Panc1 (cell line): ENCODE results near the gene METTL1. TPM values are rescaled to one million over a fixed set of nuclear protein-coding genes. Genes with fewer than 3 reads are reported as not detected.
A peak's percentile ranks its signal among the peaks of the same experiment; 100 is the strongest.

Source experiments
- ATAC-seq: fragments of 200-7000 bp; cut with Tn5 transposase; 2 replicates; pipeline ENCODE4 v1.9.1; 2020; ENCODE audit warnings: mild to moderate bottlenecking, moderate library complexity
- BruUV-seq: library from RNA; stranded (reverse); fragments of 400-500 nt; replicated peaks from 2 replicates; lab custom pipeline; 2021; lab: Mats Ljungman, UMichigan
- CTCF ChIA-PET: fragments of 300-600 bp; sonication (Branson Sonifier 250); formaldehyde crosslinking; loops from one replicate; lab custom pipeline; 2022; ENCODE audit warnings: antibody characterized with exemption; lab: Charles Lee
- POLR2A ChIA-PET: fragments of 300-600 bp; sonication (Branson Sonifier 250); formaldehyde crosslinking; loops from one replicate; lab custom pipeline; 2022; ENCODE audit warnings: antibody characterized with exemption; lab: Charles Lee
- DNase-seq: peaks from one replicate; pipeline ENCODE4 v3.0.0-alpha.2; 2010; ENCODE audit warnings: low read depth, low spot score
- H3K27ac ChIP-seq: 2 replicates; pipeline ENCODE4 v1.5.1; 2011; ENCODE audit warnings: mild to moderate bottlenecking, low read length, inconsistent platforms
- H3K27me3 ChIP-seq: fragments of 200-500 bp; sonication (Bioruptor generic); 2 replicates; pipeline ENCODE4 v1.6.0; 2014; ENCODE audit warnings: low read length, inconsistent platforms; ENCODE audit not compliant: control insufficient read depth, insufficient read depth
- H3K36me3 ChIP-seq: fragments of 200-500 bp; sonication (Bioruptor generic); 2 replicates; pipeline ENCODE4 v1.5.1; 2014; ENCODE audit warnings: inconsistent platforms, mild to moderate bottlenecking, low read length, moderate library complexity; ENCODE audit not compliant: control insufficient read depth, insufficient read depth
- H3K4me1 ChIP-seq: 2 replicates; pipeline ENCODE4 v1.5.1; 2011; ENCODE audit warnings: inconsistent platforms, mild to moderate bottlenecking, low read length, moderate library complexity; ENCODE audit not compliant: control insufficient read depth, insufficient read depth
- H3K4me3 ChIP-seq, 2 experiments: 2 replicates each; pipeline ENCODE4 v1.5.1; 2011 to 2012; ENCODE audit warnings: low read depth in 2 of 2, low read length in 2 of 2, mild to moderate bottlenecking in 2 of 2, inconsistent platforms in 1 of 2, moderate library complexity in 1 of 2
- H3K9me3 ChIP-seq: fragments of 200-500 bp; sonication (Bioruptor generic); 2 replicates; pipeline ENCODE4 v1.5.1; 2014; ENCODE audit warnings: low read depth, mild to moderate bottlenecking, inconsistent platforms, low read length, moderate library complexity; ENCODE audit not compliant: control insufficient read depth, insufficient read depth
- CTCF ChIP-seq: fragments of 450-650 bp; IDR thresholded peaks from 2 replicates; pipeline ENCODE4 v1.5.1; 2017; ENCODE audit warnings: mild to moderate bottlenecking
- POLR2AphosphoS5 ChIP-seq: IDR thresholded peaks from 2 replicates; pipeline ENCODE4 v1.6.1; 2012; ENCODE audit warnings: mild to moderate bottlenecking, low read depth, low read length, moderate library complexity
- REST ChIP-seq, 2 experiments: IDR thresholded peaks; 2 replicates each; pipeline ENCODE4 v1.6.1; 2011 to 2012; ENCODE audit warnings: low read depth in 2 of 2, control low read depth in 1 of 2, low read length in 1 of 2, mild to moderate bottlenecking in 1 of 2, moderate library complexity in 1 of 2; ENCODE audit not compliant: insufficient read depth in 1 of 2
- SIN3A ChIP-seq: IDR thresholded peaks from 2 replicates; pipeline ENCODE4 v1.6.1; 2012; ENCODE audit warnings: low read depth, mild to moderate bottlenecking, low read length, moderate library complexity, borderline replicate concordance; ENCODE audit not compliant: insufficient read depth
- TCF7L2 ChIP-seq: IDR thresholded peaks from 2 replicates; pipeline ENCODE4 v1.6.1; 2011; ENCODE audit warnings: mild to moderate bottlenecking, low read depth, low read length, inconsistent platforms
- in situ Hi-C: cut with HindIII; loops from 2 replicates; pipeline ENCODE4 v1.10.0; 2016; ENCODE audit warnings: low sequenced_read_pairs, low pct_unique_long_range_greater_than_20kb
- intact Hi-C: fragments of 100-400 bp; cut with micrococcal nuclease; formaldehyde crosslinking; loops from one replicate; pipeline ENCODE4 v1.10.0; 2022; ENCODE audit not compliant: unreplicated experiment
- total RNA-seq: library from RNA; stranded (reverse); gene quantifications from one replicate; pipeline ENCODE4 v1.2.1, GENCODE V29; 2021; ENCODE audit not compliant: unreplicated experiment

The METTL1 gene
- total RNA-seq, 1 experiment from 2014 or later, result 46.5 TPM

GRCh38 chr12:57752668-57753000 lies 19.3 kb downstream of the METTL1 start:
- Histone ChIP-seq H3K36me3 (peaks cover 18% of the 10 kb centered on the region), H3K4me1 (peaks cover 14% of the 10 kb centered on the region), H3K4me3 (peak overlapping the region; percentile 85 to 98), H3K27me3 (peaks cover 9% of the 10 kb centered on the region), H3K9me3 (no peaks in the 10 kb centered on the region), H3K27ac (peak overlapping the region; percentile 74)
- ChIA-PET CTCF (no interaction called here), POLR2A (interaction anchor here (0.5 kb wide), 1 partner anchor 1924 kb away, joined by 12 read pairs; no protein-coding TSS in a partner anchor)
- intact Hi-C loops (no loop called here), in situ Hi-C loops (no loop called here)
- no peak for ATAC-seq
- DNase-seq, result no peak
- TF ChIP-seq POLR2AphosphoS5 (no peak), CTCF (no peak), SIN3A (no peak), TCF7L2 (no peak), REST (IDR thresholded peaks at IDR 0.05; ENCODE audit: insufficient read depth in 1 of 2, low read depth in 2 of 2, low read length in 1 of 2) (no peak)
- BruUV-seq, result no TSS peak

GRCh38 chr12:57751788-57752667 lies 19.9 kb downstream of the METTL1 start, which contains the start of gene CDK4:
TSS of gene CDK4 (minus strand) at chr12:57752310. CDS start at chr12:57751717, 593 bp downstream.
- H3K4me1 ChIP-seq, result peaks cover 14% of the 10 kb centered on the region
- BruUV-seq, result TSS peak; percentile 94
- ATAC-seq, result peak; percentile 87
- peak; percentile 83; the same call in 1 of the 2 replicates for TF ChIP-seq SIN3A
- TF ChIP-seq CTCF, result no peak
- TF ChIP-seq POLR2AphosphoS5, result peak; percentile 85
- 0 out of 4 replicates have a peak, but pooled peaks of 1 of the 2 experiments have one; percentile 23 for TF ChIP-seq REST (IDR thresholded peaks at IDR 0.05; ENCODE audit: insufficient read depth in 1 of 2, low read depth in 2 of 2, low read length in 1 of 2)
- no peak for TF ChIP-seq TCF7L2
- ChIA-PET CTCF (no interaction called here), POLR2A (interaction anchor here (0.5 kb wide), 1 partner anchor 1923 kb away, joined by 12 read pairs; no protein-coding TSS in a partner anchor)
- peaks cover 18% of the 10 kb centered on the region for H3K36me3 ChIP-seq
- peak within 1 kb of the TSS; percentile 98 for H3K27ac ChIP-seq
- peaks cover 9% of the 10 kb centered on the region for H3K27me3 ChIP-seq
- H3K4me3 ChIP-seq, result peak within 1 kb of the TSS; percentile 85 to 98
- DNase-seq, result peak; percentile 97
- in situ Hi-C loops, result no loop called here
- intact Hi-C loops, result no loop called here
- H3K9me3 ChIP-seq, result no peaks in the 10 kb centered on the region
